ENCODE results near the gene NEURL1B. TPM values are rescaled to one million over a fixed set of nuclear protein-coding genes. Genes with fewer than 3 reads are reported as not detected.

NEURL1B gene
- total RNA-seq, 6 experiments from 2014 or later, result 4.9 to 9.8 (median 6.4) TPM

DNA sequence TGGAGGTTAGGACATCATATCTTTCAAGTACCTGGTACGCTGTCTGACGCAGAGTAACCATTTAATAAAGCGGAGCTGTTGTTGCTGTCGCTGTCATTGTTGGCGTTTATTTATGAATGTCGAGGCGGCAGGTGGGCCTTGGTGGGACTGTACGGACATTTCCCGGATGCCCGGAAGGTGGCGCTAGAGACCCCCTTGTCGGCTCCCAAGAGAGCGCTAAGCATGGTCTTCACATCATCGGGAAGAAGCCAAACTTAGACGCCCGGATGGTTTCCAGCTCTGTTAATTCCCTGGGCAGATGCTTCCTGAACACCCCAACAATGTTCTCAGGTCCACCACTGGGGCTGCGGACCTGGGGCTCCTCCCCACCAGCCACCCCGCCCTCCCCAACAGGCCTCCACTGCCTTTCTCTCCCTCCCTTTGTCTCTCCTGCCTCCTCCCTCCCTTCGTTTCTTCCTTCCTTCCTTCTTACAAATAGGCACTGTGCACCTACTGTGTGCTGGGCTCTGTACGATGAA lies 75.8 kb downstream of the NEURL1B start:
- Histone ChIP-seq H3K9me3 (no peaks in the 10 kb centered on the region), H3K27ac (no peak overlapping the region), H3K27me3 (no peaks in the 10 kb centered on the region), H3K4me1 (peaks cover 0 to 38% (median 14%) of the 10 kb centered on the region in 4 donors), H3K4me3 (no peak overlapping the region), H3K36me3 (no peaks in the 10 kb centered on the region)
- DNase-seq (peak; percentile 81 to 86 (median 81)), ATAC-seq (peak; percentile 56 to 68 (median 60))
- no peak for TF ChIP-seq POLR2A (IDR thresholded peaks at IDR 0.05)
- TF ChIP-seq, protein P1, sequence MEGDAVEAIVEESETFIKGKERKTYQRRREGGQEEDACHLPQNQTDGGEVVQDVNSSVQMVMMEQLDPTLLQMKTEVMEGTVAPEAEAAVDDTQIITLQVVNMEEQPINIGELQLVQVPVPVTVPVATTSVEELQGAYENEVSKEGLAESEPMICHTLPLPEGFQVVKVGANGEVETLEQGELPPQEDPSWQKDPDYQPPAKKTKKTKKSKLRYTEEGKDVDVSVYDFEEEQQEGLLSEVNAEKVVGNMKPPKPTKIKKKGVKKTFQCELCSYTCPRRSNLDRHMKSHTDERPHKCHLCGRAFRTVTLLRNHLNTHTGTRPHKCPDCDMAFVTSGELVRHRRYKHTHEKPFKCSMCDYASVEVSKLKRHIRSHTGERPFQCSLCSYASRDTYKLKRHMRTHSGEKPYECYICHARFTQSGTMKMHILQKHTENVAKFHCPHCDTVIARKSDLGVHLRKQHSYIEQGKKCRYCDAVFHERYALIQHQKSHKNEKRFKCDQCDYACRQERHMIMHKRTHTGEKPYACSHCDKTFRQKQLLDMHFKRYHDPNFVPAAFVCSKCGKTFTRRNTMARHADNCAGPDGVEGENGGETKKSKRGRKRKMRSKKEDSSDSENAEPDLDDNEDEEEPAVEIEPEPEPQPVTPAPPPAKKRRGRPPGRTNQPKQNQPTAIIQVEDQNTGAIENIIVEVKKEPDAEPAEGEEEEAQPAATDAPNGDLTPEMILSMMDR (IDR thresholded peaks at IDR 0.05), result peak; percentile 82 to 94 (median 90)
- intact Hi-C loops (cut with DNase I), result loop anchor here (5.0 kb wide), 1 partner anchor 50 kb away; no protein-coding TSS in a partner anchor
- 13% methylated on average over 7 of the region's 20 CpGs for WGBS (ENCODE audit: insufficient coverage, low coverage, low lambda C conversion rate, missing lambda C conversion rate)

DNA sequence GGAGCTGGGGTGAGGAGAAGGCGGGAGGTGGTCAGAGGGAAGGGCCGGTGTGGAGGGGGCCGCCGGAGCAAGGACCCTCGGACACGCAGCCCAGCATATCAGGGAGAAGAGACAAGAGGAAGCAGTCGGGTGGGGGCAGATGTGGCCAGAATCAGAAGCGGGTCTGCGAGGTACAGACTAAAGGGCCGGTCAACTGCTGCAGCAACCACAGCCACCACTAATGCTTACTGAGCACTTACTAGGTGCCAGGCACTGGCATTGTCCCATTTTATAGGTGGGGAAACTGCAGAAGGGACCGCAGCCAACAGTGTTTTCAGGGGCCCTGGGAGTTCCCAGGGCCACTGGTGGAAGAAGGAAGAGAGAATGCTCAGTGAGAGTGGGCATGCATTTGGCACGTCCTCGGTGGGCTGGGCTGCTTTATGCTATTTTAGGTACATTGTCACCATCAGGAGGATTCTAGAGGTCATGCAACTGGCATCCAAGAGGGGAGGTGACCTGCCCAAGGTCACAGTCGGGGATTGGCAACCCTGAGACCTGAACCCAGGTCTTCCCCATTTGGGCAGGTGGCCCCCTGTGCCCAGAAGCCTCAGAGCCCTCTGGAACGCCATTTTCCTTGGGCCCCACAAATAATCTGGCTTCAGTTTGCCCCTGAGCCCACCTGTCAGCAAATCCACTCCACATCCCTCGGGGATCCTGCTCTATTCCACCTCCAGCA lies 76.6 kb downstream of the NEURL1B start:
- Histone ChIP-seq H3K9me3 (no peaks in the 10 kb centered on the region), H3K27me3 (no peaks in the 10 kb centered on the region), H3K36me3 (no peaks in the 10 kb centered on the region), H3K4me1 (peaks cover 0 to 46% (median 19%) of the 10 kb centered on the region in 4 donors), H3K27ac (no peak overlapping the region), H3K4me3 (no peak overlapping the region)
- TF ChIP-seq POLR2A (IDR thresholded peaks at IDR 0.05), result no peak
- TF ChIP-seq, protein P1 (IDR thresholded peaks at IDR 0.05), result no peak
- 68% methylated on average over 10 of the region's 16 CpGs for whole genome bisulfite sequencing (ENCODE audit: insufficient coverage, low coverage, low lambda C conversion rate, missing lambda C conversion rate)
- intact Hi-C loops (cut with DNase I), result loop anchor here (5.0 kb wide), 1 partner anchor 50 kb away; no protein-coding TSS in a partner anchor
- DNase-seq, result peak in 1 of 3 donors; percentile 18
- ATAC-seq, result no peak

GRCh38 chr5:172718527-172719114 lies 77.6 kb downstream of the NEURL1B start:
- Histone ChIP-seq H3K4me1 (peaks cover 0 to 51% (median 18%) of the 10 kb centered on the region in 4 donors), H3K9me3 (no peaks in the 10 kb centered on the region), H3K27me3 (no peaks in the 10 kb centered on the region), H3K27ac (no peak overlapping the region), H3K36me3 (no peaks in the 10 kb centered on the region), H3K4me3 (no peak overlapping the region)
- no peak for ATAC-seq
- WGBS (ENCODE audit: insufficient coverage, low coverage, low lambda C conversion rate, missing lambda C conversion rate), result 74% methylated on average over 3 of the region's 3 CpGs
- TF ChIP-seq POLR2A (IDR thresholded peaks at IDR 0.05), result no peak
- TF ChIP-seq, protein P1 (IDR thresholded peaks at IDR 0.05), result no peak
- no peak for DNase-seq
- intact Hi-C loops (cut with DNase I), result loop anchor here (5.0 kb wide), 1 partner anchor 49 kb away; no protein-coding TSS in a partner anchor

GRCh38 chr5:172719211-172719610 lies 78.1 kb downstream of the NEURL1B start:
- Histone ChIP-seq H3K4me3 (no peak overlapping the region), H3K9me3 (no peaks in the 10 kb centered on the region), H3K36me3 (no peaks in the 10 kb centered on the region), H3K4me1 (peaks cover 0 to 53% (median 21%) of the 10 kb centered on the region in 4 donors), H3K27ac (no peak overlapping the region), H3K27me3 (no peaks in the 10 kb centered on the region)
- intact Hi-C loops (cut with DNase I), result loop anchor here (5.0 kb wide), 1 partner anchor 48 kb away; no protein-coding TSS in a partner anchor
- no peak for TF ChIP-seq POLR2A (IDR thresholded peaks at IDR 0.05)
- TF ChIP-seq, protein P1 (IDR thresholded peaks at IDR 0.05), result no peak
- 80% methylated on average over 1 of the region's 4 CpGs for WGBS (ENCODE audit: insufficient coverage, low coverage, low lambda C conversion rate, missing lambda C conversion rate)
- ATAC-seq (no peak), DNase-seq (peak in 2 of 3 donors; percentile 3 to 16)

Data from right lobe of liver (tissue), 6 donors.